OCI-LY7 (cell line): ENCODE measurements around the gene ELMO1. TPM values are rescaled to one million over a fixed set of nuclear protein-coding genes. Genes with fewer than 3 reads are reported as not detected.
A peak's percentile ranks its signal among the peaks of the same experiment; 100 is the strongest.

ENCODE experiments used
- BruUV-seq: library from RNA; stranded (reverse); fragments of 400-500 nt; replicated peaks from 2 replicates; lab custom pipeline; 2021; lab: Mats Ljungman, UMichigan
- CTCF ChIA-PET: fragments of 300-600 bp; sonication (Branson Sonifier 250); formaldehyde crosslinking; loops from one replicate; lab custom pipeline; 2022; ENCODE audit warnings: antibody characterized with exemption; ENCODE audit not compliant: unreplicated experiment; lab: Charles Lee
- POLR2A ChIA-PET: fragments of 300-600 bp; sonication (Branson Sonifier 250); formaldehyde crosslinking; loops from one replicate; lab custom pipeline; 2022; ENCODE audit warnings: antibody characterized with exemption; lab: Charles Lee
- DNase-seq: peaks from one replicate; pipeline ENCODE4 v3.0.0-alpha.2; 2015; ENCODE audit warnings: low spot score
- H2AFZ ChIP-seq: fragments of 200-600 bp; sonication (generic), shearing (Covaris generic); 2 replicates; pipeline ENCODE4 v1.6.1; 2014; ENCODE audit warnings: mild to moderate bottlenecking, antibody characterized with exemption, low read length, moderate library complexity
- H3K27ac ChIP-seq: fragments of 200-600 bp; sonication (generic); 2 replicates; pipeline ENCODE4 v1.5.1; 2014; ENCODE audit warnings: mixed run types, low read depth, mild to moderate bottlenecking, moderate library complexity, low read length, inconsistent platforms; ENCODE audit not compliant: poor library complexity, severe bottlenecking
- H3K36me3 ChIP-seq: fragments of 200-600 bp; sonication (generic); 2 replicates; pipeline ENCODE4 v1.6.1; 2014; ENCODE audit warnings: mild to moderate bottlenecking, antibody characterized with exemption, low read length, moderate library complexity, mixed read lengths; ENCODE audit not compliant: insufficient read depth
- H3K4me1 ChIP-seq: fragments of 200-600 bp; sonication (generic); 2 replicates; pipeline ENCODE4 v1.5.1; 2014; ENCODE audit warnings: mild to moderate bottlenecking, low read length; ENCODE audit not compliant: insufficient read depth, poor library complexity, severe bottlenecking
- H3K4me2 ChIP-seq: fragments of 200-600 bp; sonication (generic); 2 replicates; pipeline ENCODE4 v1.6.1; 2014; ENCODE audit warnings: mild to moderate bottlenecking, low read length
- H3K4me3 ChIP-seq: fragments of 200-600 bp; sonication (generic); 2 replicates; pipeline ENCODE4 v1.5.1; 2014; ENCODE audit warnings: mild to moderate bottlenecking, low read depth, low read length; ENCODE audit not compliant: poor library complexity, severe bottlenecking
- H3K79me2 ChIP-seq: fragments of 200-600 bp; sonication (generic); 2 replicates; pipeline ENCODE4 v1.6.1; 2016; ENCODE audit warnings: low read depth, mild to moderate bottlenecking, low read length, moderate library complexity, mixed read lengths; ENCODE audit not compliant: insufficient read depth
- H3K9me2 ChIP-seq: fragments of 200-600 bp; sonication (generic); 2 replicates; pipeline ENCODE4 v1.6.1; 2016; ENCODE audit warnings: mild to moderate bottlenecking, low read length, mixed read lengths; ENCODE audit not compliant: insufficient read depth
- H3K9me3 ChIP-seq: fragments of 200-600 bp; sonication (generic); 2 replicates; pipeline ENCODE4 v1.6.1; 2014; ENCODE audit warnings: mild to moderate bottlenecking, mixed run types, low read length, mixed read lengths
- H4K20me1 ChIP-seq: fragments of 200-600 bp; sonication (generic); 2 replicates; pipeline ENCODE4 v1.6.1; 2014; ENCODE audit warnings: mild to moderate bottlenecking, antibody characterized with exemption, low read length, moderate library complexity, mixed read lengths; ENCODE audit not compliant: insufficient read depth
- EZH2phosphoT487 ChIP-seq: fragments of 200-600 bp; sonication (generic); IDR thresholded peaks from 2 replicates; pipeline ENCODE4 v1.6.1; 2018; ENCODE audit warnings: low read depth, borderline replicate concordance, mild to moderate bottlenecking, mixed run types, antibody characterized with exemption, low read length, moderate library complexity, mixed read lengths
- intact Hi-C: fragments of 100-400 bp; cut with micrococcal nuclease; formaldehyde crosslinking; loops from one replicate; pipeline ENCODE4 v1.10.0; 2022; ENCODE audit not compliant: unreplicated experiment
- total RNA-seq, 2 experiments: library from RNA; depleted of rRNA in 1 of 2; stranded (reverse); fragments of >200 nt in 1 of 2; shearing (Covaris generic) in 1 of 2; gene quantifications; 2 replicates each; pipeline ENCODE4 v1.2.3, GENCODE V29; 2014 to 2022
- TF ChIP-seq, protein P1 (sequence below): fragments of 200-600 bp; sonication (generic); conservative IDR thresholded peaks from 2 replicates; pipeline ENCODE4 v1.5.1; 2014; ENCODE audit warnings: mild to moderate bottlenecking, antibody characterized with exemption, low read length, moderate library complexity, mixed read lengths

The ELMO1 gene
- total RNA-seq, 2 experiments from 2014 or later, result 101 to 103 TPM

DNA sequence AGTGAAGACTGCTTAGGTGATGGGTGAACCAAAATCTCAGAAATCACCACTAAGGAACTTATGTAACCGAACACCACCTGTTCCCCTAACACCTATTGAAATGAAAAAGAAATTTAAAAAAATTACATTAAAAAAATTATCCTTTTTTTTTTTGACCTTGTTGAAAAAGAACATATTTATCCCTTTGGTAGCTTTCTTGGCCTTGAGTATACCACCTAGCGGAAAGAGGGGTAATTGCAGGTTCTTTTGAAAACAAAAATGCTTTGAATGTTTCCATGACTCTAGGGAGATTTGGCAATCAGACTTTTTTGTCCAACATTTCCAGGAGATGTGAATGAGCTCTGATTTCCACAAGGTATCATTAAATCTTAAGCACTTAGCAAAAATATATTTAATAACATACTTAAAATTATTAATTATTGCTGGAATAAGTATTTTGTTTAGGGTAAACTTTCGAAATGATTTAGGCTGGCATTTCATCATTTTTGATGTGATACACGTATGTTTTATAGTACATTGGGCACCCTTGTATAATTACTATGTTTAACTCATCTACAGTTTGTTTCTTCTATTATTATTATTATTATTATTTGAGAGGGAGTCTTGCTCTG, 47.0 kb upstream of the ELMO1 start:
- Histone ChIP-seq H3K9me3 (no peaks in the 10 kb centered on the region), H3K36me3 (no peaks in the 10 kb centered on the region), H3K27ac (no peak overlapping the region), H3K79me2 (no peaks in the 10 kb centered on the region), H2AFZ (no peak overlapping the region), H3K4me3 (no peak overlapping the region), H3K9me2 (no peaks in the 10 kb centered on the region), H4K20me1 (no peaks in the 10 kb centered on the region), H3K4me2 (no peak overlapping the region), H3K4me1 (no peaks in the 10 kb centered on the region)
- no peak for TF ChIP-seq EZH2phosphoT487
- TF ChIP-seq, protein P1, sequence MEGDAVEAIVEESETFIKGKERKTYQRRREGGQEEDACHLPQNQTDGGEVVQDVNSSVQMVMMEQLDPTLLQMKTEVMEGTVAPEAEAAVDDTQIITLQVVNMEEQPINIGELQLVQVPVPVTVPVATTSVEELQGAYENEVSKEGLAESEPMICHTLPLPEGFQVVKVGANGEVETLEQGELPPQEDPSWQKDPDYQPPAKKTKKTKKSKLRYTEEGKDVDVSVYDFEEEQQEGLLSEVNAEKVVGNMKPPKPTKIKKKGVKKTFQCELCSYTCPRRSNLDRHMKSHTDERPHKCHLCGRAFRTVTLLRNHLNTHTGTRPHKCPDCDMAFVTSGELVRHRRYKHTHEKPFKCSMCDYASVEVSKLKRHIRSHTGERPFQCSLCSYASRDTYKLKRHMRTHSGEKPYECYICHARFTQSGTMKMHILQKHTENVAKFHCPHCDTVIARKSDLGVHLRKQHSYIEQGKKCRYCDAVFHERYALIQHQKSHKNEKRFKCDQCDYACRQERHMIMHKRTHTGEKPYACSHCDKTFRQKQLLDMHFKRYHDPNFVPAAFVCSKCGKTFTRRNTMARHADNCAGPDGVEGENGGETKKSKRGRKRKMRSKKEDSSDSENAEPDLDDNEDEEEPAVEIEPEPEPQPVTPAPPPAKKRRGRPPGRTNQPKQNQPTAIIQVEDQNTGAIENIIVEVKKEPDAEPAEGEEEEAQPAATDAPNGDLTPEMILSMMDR, result peak; percentile 82
- intact Hi-C loops, result loop anchor here (2.0 to 10.0 kb wide), 3 partner anchors 141 to 261 kb away; no protein-coding TSS in a partner anchor
- peak; percentile 29 for DNase-seq
- ChIA-PET CTCF (interaction anchor here (0.6 kb wide), 1 partner anchor 954 kb away, joined by 3 read pairs; no protein-coding TSS in a partner anchor), POLR2A (interaction anchor here (0.6 kb wide), 2 partner anchors 48 to 58 kb away, joined by 4 to 5 read pairs; no protein-coding TSS in a partner anchor)
- no TSS peak for BruUV-seq

DNA sequence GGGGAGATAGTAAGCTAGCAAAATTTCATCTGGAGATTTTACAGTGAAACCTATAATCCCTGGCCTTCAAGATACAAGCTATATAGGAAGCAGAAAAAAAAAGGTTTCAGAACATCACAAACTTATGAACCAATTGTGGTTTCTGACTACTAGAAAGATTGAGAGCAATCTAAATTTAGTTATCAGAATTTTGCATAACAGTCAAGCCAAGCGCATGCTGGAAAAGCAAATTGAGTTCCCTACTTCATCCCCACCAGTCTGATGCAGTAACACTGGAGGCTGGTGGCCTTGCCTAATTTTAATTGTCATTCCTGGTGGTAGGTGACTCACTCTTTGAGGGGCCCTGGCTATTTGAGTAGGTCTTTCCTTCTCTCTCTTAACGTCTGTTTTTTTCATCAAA, 46.3 kb upstream of the ELMO1 start:
- BruUV-seq, result no TSS peak
- H3K4me2 ChIP-seq, result no peak overlapping the region
- no peak overlapping the region for H3K27ac ChIP-seq

More for the DNA sequence above, 46.3 kb upstream of the ELMO1 start:
- Histone ChIP-seq H3K4me1 (no peaks in the 10 kb centered on the region), H3K79me2 (no peaks in the 10 kb centered on the region), H3K9me3 (no peaks in the 10 kb centered on the region), H3K36me3 (no peaks in the 10 kb centered on the region), H2AFZ (no peak overlapping the region), H3K9me2 (no peaks in the 10 kb centered on the region), H3K4me3 (no peak overlapping the region), H4K20me1 (no peaks in the 10 kb centered on the region)
- intact Hi-C loops, result loop anchor here (2.0 to 10.0 kb wide), 3 partner anchors 140 to 260 kb away; no protein-coding TSS in a partner anchor
- ChIA-PET POLR2A (interaction anchor here (0.6 to 1.0 kb wide), 3 partner anchors 39 to 54 kb away, joined by 3 to 5 read pairs (median 3); no protein-coding TSS in a partner anchor), CTCF (interaction anchor here (0.6 kb wide), 1 partner anchor 955 kb away, joined by 3 read pairs; no protein-coding TSS in a partner anchor)
- TF ChIP-seq EZH2phosphoT487, result no peak
- TF ChIP-seq, protein P1, result no peak
- no peak for DNase-seq
